GM12878 (cell line): ENCODE measurements around the gene LSAMP. TPM values are rescaled to one million over a fixed set of nuclear protein-coding genes. Genes with fewer than 3 reads are reported as not detected.

Experiments used
- ATAC-seq: fragments of 200-7000 bp; cut with Tn5 transposase; 3 replicates; pipeline ENCODE4 v1.9.1; 2020; ENCODE audit warnings: mild to moderate bottlenecking, moderate library complexity
- BruUV-seq: library from RNA; stranded (reverse); fragments of 400-500 nt; replicated peaks from 2 replicates; lab custom pipeline; 2021; lab: Mats Ljungman, UMichigan
- CTCF ChIA-PET: fragments of 300-600 bp; sonication (Branson Sonifier 250); formaldehyde crosslinking; extraction: SDS; loops from one replicate; lab custom pipeline; 2021; ENCODE audit warnings: inconsistent platforms; lab: Yijun Ruan, JAX
- POLR2A ChIA-PET: fragments of 350-600 bp; formaldehyde crosslinking; extraction: SDS; loops from one replicate; lab custom pipeline; 2021; ENCODE audit warnings: inconsistent platforms; lab: Charles Lee
- RAD21 ChIA-PET: fragments of 300-600 bp; sonication (Branson Sonifier 250); formaldehyde crosslinking; loops from one replicate; lab custom pipeline; 2023; ENCODE audit warnings: antibody characterized with exemption; ENCODE audit not compliant: unreplicated experiment; lab: Charles Lee
- SMC1A ChIA-PET: fragments of 300-600 bp; sonication (Branson Sonifier 250); formaldehyde crosslinking; loops from one replicate; lab custom pipeline; 2023; ENCODE audit not compliant: unreplicated experiment, uncharacterized antibody; lab: Charles Lee
- DNase-seq: peaks from one replicate; pipeline ENCODE4 v3.0.0-alpha.2; 2011; ENCODE audit warnings: low read depth, low spot score
- FAIRE-seq: peaks from 3 replicates; lab custom pipeline; 2011; peaks lifted over from hg19 to GRCh38; lab: Jason Lieb, UNC
- H2AFZ ChIP-seq: 2 replicates; pipeline ENCODE4 v1.6.0; 2011; ENCODE audit warnings: low read depth, low read length, control low read depth; ENCODE audit not compliant: control insufficient read depth
- H3K27ac ChIP-seq: 2 replicates; pipeline ENCODE4 v1.5.1; 2011; ENCODE audit warnings: control low read depth; ENCODE audit not compliant: control insufficient read depth, insufficient read depth
- H3K27me3 ChIP-seq, 2 experiments: replicated peaks in 1 of 2; 2 replicates each; pipeline versions ENCODE4 v1.6.0 to v1.6.1; 2011; ENCODE audit warnings: low read length in 1 of 2; ENCODE audit not compliant: control insufficient read depth in 2 of 2, insufficient read depth in 2 of 2
- H3K36me3 ChIP-seq, 2 experiments: 2 replicates each; pipeline ENCODE4 v1.5.1; 2011; ENCODE audit warnings: low read length in 1 of 2; ENCODE audit not compliant: control insufficient read depth in 2 of 2, insufficient read depth in 2 of 2
- H3K4me1 ChIP-seq: 2 replicates; pipeline ENCODE4 v1.6.1; 2011; ENCODE audit warnings: mild to moderate bottlenecking, low read length, moderate library complexity, mixed read lengths; ENCODE audit not compliant: control insufficient read depth, insufficient read depth
- H3K4me2 ChIP-seq: 2 replicates; pipeline ENCODE4 v1.6.0; 2011; ENCODE audit warnings: control low read depth; ENCODE audit not compliant: control insufficient read depth, insufficient read depth
- H3K4me3 ChIP-seq: fragments of 200-600 bp; sonication (generic); 2 replicates; pipeline ENCODE4 v1.5.1; 2016
- H3K79me2 ChIP-seq: 2 replicates; pipeline ENCODE4 v1.6.0; 2011; ENCODE audit warnings: low read length; ENCODE audit not compliant: control insufficient read depth, insufficient read depth
- H3K9ac ChIP-seq: 2 replicates; pipeline ENCODE4 v1.8.0; 2011; ENCODE audit warnings: low read length, control low read depth, mixed read lengths; ENCODE audit not compliant: control insufficient read depth, insufficient read depth
- H3K9me3 ChIP-seq: replicated peaks from 3 replicates; pipeline ENCODE4 v1.5.1; 2011; ENCODE audit warnings: mild to moderate bottlenecking, low read length; ENCODE audit not compliant: control insufficient read depth, insufficient read depth
- H4K20me1 ChIP-seq: 2 replicates; pipeline ENCODE4 v1.6.0; 2011; ENCODE audit not compliant: control insufficient read depth, insufficient read depth
- CREB1 ChIP-seq: IDR thresholded peaks from 2 replicates; pipeline ENCODE4 v1.6.1; 2012; ENCODE audit warnings: low read depth, mild to moderate bottlenecking, inconsistent platforms
- EP300 ChIP-seq, 2 experiments: fragments of 150-350 bp in 1 of 2; IDR thresholded peaks; 2 replicates each; pipeline ENCODE4 v1.6.1; 2011 to 2012; ENCODE audit warnings: low read depth in 2 of 2, low read length in 2 of 2, borderline replicate concordance in 1 of 2, improper control_type of control experiment in 1 of 2, inconsistent platforms in 1 of 2; ENCODE audit not compliant: control insufficient read depth in 1 of 2
- HCFC1 ChIP-seq: fragments of 150-350 bp; IDR thresholded peaks from 2 replicates; pipeline ENCODE4 v1.6.1; 2014; ENCODE audit warnings: low read length
- HDAC6 ChIP-seq: fragments of 200-600 bp; sonication (generic); IDR thresholded peaks from one replicate; pipeline ENCODE4 v1.8.0; 2017; ENCODE audit warnings: antibody characterized with exemption; ENCODE audit not compliant: unreplicated experiment
- JUND ChIP-seq: IDR thresholded peaks from 2 replicates; pipeline ENCODE4 v1.6.1; 2012; ENCODE audit warnings: low read depth, mild to moderate bottlenecking, low read length, improper control_type of control experiment, moderate library complexity
- PAX8 ChIP-seq: fragments of 450-650 bp; IDR thresholded peaks from 2 replicates; pipeline ENCODE4 v1.6.1; 2017; ENCODE audit warnings: mild to moderate bottlenecking, moderate library complexity
- PKNOX1 ChIP-seq: fragments of 450-650 bp; IDR thresholded peaks from 2 replicates; pipeline ENCODE4 v1.6.1; 2016; ENCODE audit warnings: mild to moderate bottlenecking
- POLR2A ChIP-seq: IDR thresholded peaks from 2 replicates; pipeline ENCODE4 v1.6.1; 2011; ENCODE audit warnings: low read depth, mild to moderate bottlenecking, low read length
- SIX5 ChIP-seq: IDR thresholded peaks from 2 replicates; pipeline ENCODE4 v1.6.1; 2011; ENCODE audit warnings: mild to moderate bottlenecking, low read depth, low read length, moderate library complexity; ENCODE audit not compliant: severe bottlenecking
- WRNIP1 ChIP-seq: IDR thresholded peaks from 2 replicates; pipeline ENCODE4 v1.6.1; 2011; ENCODE audit warnings: low read depth, low read length, improper control_type of control experiment, borderline replicate concordance
- ZNF207 ChIP-seq: fragments of 450-650 bp; IDR thresholded peaks from 2 replicates; pipeline ENCODE4 v1.6.1; 2014; ENCODE audit warnings: antibody characterized with exemption, mild to moderate bottlenecking, borderline replicate concordance
- ZNF384 ChIP-seq: IDR thresholded peaks from 2 replicates; pipeline ENCODE4 v1.6.1; 2012; ENCODE audit warnings: low read depth, mild to moderate bottlenecking, low read length, improper control_type of control experiment, borderline replicate concordance
- WGBS: methylation state at CpG from one replicate; pipeline ENCODE4 v1.1.6; 2016; ENCODE audit warnings: low lambda C conversion rate; ENCODE audit not compliant: insufficient replicate concordance, insufficient coverage; ENCODE audit errors: missing lambda C conversion rate; 5-methylcytosine and 5-hydroxymethylcytosine counted together
- in situ Hi-C: fragments of 300-500 bp; cut with MboI; formaldehyde crosslinking; loops from 9 replicates; pipeline ENCODE4 v1.14.3; 2018; ENCODE audit warnings: mixed read lengths
- intact Hi-C: fragments of 100-400 bp; cut with micrococcal nuclease; formaldehyde crosslinking; loops from one replicate; pipeline ENCODE4 v1.14.2; 2022; ENCODE audit not compliant: unreplicated experiment
- polyA plus RNA-seq, 11 experiments: library from polyadenylated mRNA; depleted of rRNA in 4 of 11; unstranded in 6 of 11; stranded (reverse) in 5 of 11; fragments of >200 nt; fragmentation: Nextera tagmentation in 4 of 11; fragmentation: Illumina TruSeq in 1 of 11; extraction: Ambion mirVana in 4 of 11; extraction: Trizol in 1 of 11; gene quantifications; 1 replicate in 1 of 11; 2 replicates in 10 of 11; pipeline versions ENCODE4 v1.2.1 to v1.2.3, GENCODE V29; 2011 to 2016; ENCODE audit warnings: inconsistent platforms in 2 of 11, missing spikeins in 2 of 11, low read depth in 1 of 11
- total RNA-seq, 4 experiments: library from RNA; depleted of rRNA in 3 of 4; stranded (reverse); fragments of >200 nt in 3 of 4; fragmentation: Illumina TruSeq in 1 of 4; extraction: Trizol in 1 of 4; gene quantifications; 2 replicates each; pipeline versions ENCODE4 v1.2.1 to v1.2.3, GENCODE V29; 2013 to 2021

The LSAMP gene
- total and polyA plus RNA-seq, 10 of the 15 experiments (the other 5 are each of a cell fraction or from before 2014, with no cell fraction given): 2.0 to 12.7 (median 6.5) TPM

- 28% methylated on average over 4 of the region's 4 CpGs for WGBS
- Histone ChIP-seq H3K79me2 (no peaks in the 10 kb centered on the region), H3K9ac (no peak overlapping the region)
- BruUV-seq: no TSS peak
- FAIRE-seq: no peak
- CTCF ChIA-PET: no interaction called here
- RAD21 ChIA-PET: no interaction called here
- TF ChIP-seq EP300 (IDR thresholded peaks at IDR 0.05; ENCODE audit: borderline replicate concordance in 1 of 2, control insufficient read depth in 1 of 2, low read depth in 2 of 2, low read length in 2 of 2) (no peak), SIX5 (no peak), HCFC1 (no peak)
- TF ChIP-seq, all 136 proteins: peak for 0
- Histone ChIP-seq H4K20me1 (no peaks in the 10 kb centered on the region), H3K9me3 (no peaks in the 10 kb centered on the region; the same call in 2 of the 3 replicates), H3K36me3 (no peaks in the 10 kb centered on the region), H3K27me3 (no peaks in the 10 kb centered on the region), H3K4me2 (no peak overlapping the region), H3K27ac (no peak overlapping the region), H2AFZ (no peak overlapping the region), H3K4me3 (no peak overlapping the region), H3K4me1 (no peaks in the 10 kb centered on the region)
- ChIA-PET SMC1A (interaction anchor here (1.1 to 1.2 kb wide), 2 partner anchors 18 to 19 kb away, joined by 3 read pairs; no protein-coding TSS in a partner anchor), POLR2A (no interaction called here)
- no peak for ATAC-seq
- no peak for DNase-seq
- intact Hi-C loops (no loop called here), in situ Hi-C loops (no loop called here)
These were observed 476.4 kb downstream of the LSAMP start for GRCh38 chr3:115968871-115969270.

DNA sequence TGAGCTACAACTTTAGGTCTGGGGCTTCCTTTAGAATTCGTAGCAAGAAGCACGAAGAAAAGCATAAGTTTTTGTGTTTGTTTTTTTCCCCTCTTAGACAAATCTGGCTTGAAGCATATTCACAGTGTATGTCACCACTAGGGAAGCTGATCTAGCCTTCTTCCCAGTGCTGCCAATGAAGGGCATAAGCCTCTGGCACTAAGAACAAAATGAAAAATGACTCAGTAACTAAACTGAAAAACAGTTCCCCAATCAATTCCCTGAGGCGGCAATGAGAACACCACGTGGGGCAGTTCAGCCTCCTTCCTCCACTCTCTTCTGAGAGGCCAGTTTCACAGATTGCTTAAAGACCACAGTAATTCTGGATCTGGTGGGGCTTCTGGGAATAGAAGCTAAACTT, 483.9 kb downstream of the LSAMP start:
- Histone ChIP-seq H3K9me3 (no peaks in the 10 kb centered on the region), H3K4me1 (no peaks in the 10 kb centered on the region; the same call in 1 of the 2 replicates), H3K4me2 (no peak overlapping the region), H4K20me1 (no peaks in the 10 kb centered on the region), H3K27me3 (no peaks in the 10 kb centered on the region), H3K4me3 (no peak overlapping the region), H2AFZ (no peak overlapping the region), H3K27ac (no peak overlapping the region), H3K36me3 (no peaks in the 10 kb centered on the region), H3K9ac (no peak overlapping the region), H3K79me2 (no peaks in the 10 kb centered on the region)
- no peak for TF ChIP-seq WRNIP1
- TF ChIP-seq PAX8: no peak
- TF ChIP-seq HDAC6: no peak
- TF ChIP-seq ZNF207: no peak
- TF ChIP-seq SIX5: no peak
- no peak for TF ChIP-seq JUND
- TF ChIP-seq ZNF384: no peak
- TF ChIP-seq POLR2A: no peak
- no peak for TF ChIP-seq PKNOX1
- TF ChIP-seq CREB1: no peak
- BruUV-seq: no TSS peak
- CTCF ChIA-PET: interaction anchor here (0.9 to 1.6 kb wide), 8 partner anchors 13 to 31 kb away, joined by 3 to 6 read pairs (median 3); no protein-coding TSS in a partner anchor
- 17% methylated on average over 4 of the region's 4 CpGs for WGBS
- in situ Hi-C loops: no loop called here
- POLR2A ChIA-PET: interaction anchor here (0.5 kb wide), 1 partner anchor 24 kb away, joined by 4 read pairs; no protein-coding TSS in a partner anchor
- DNase-seq: no peak
- ATAC-seq: peak; percentile 48
- SMC1A ChIA-PET: interaction anchor here (0.7 to 2.1 kb wide), 9 partner anchors 10 to 796 kb away, joined by 3 to 12 read pairs (median 3); no protein-coding TSS in a partner anchor
- FAIRE-seq: no peak
- intact Hi-C loops: no loop called here
- RAD21 ChIA-PET: interaction anchor here (0.6 to 1.2 kb wide), 2 partner anchors 14 to 643 kb away, joined by 3 to 4 read pairs; no protein-coding TSS in a partner anchor
